Fibroblast of villous mesenchyme (primary cell): Measurements from ENCODE around the gene SH3GL3. TPM values are rescaled to one million over a fixed set of nuclear protein-coding genes. Genes with fewer than 3 reads are reported as not detected.

Experiments used
- DNase-seq: peaks from one replicate; pipeline ENCODE4 v3.0.0-alpha.2; 2010; ENCODE audit warnings: low read depth
- H3K4me3 ChIP-seq: 2 replicates; pipeline ENCODE4 v1.5.1; 2011; ENCODE audit warnings: low read depth, mild to moderate bottlenecking, low read length
- total RNA-seq: library from RNA; depleted of rRNA; stranded (reverse); fragments of >200 nt; gene quantifications from 2 replicates; pipeline ENCODE4 v1.2.3, GENCODE V29; 2012
- TF ChIP-seq, protein P1 (sequence below): IDR thresholded peaks from 2 replicates; pipeline ENCODE4 v1.5.1; 2012; ENCODE audit warnings: low read depth, mild to moderate bottlenecking, low read length; ENCODE audit not compliant: insufficient read depth

SH3GL3 gene
- total RNA-seq, 1 donor = under 0.01 TPM

DNA sequence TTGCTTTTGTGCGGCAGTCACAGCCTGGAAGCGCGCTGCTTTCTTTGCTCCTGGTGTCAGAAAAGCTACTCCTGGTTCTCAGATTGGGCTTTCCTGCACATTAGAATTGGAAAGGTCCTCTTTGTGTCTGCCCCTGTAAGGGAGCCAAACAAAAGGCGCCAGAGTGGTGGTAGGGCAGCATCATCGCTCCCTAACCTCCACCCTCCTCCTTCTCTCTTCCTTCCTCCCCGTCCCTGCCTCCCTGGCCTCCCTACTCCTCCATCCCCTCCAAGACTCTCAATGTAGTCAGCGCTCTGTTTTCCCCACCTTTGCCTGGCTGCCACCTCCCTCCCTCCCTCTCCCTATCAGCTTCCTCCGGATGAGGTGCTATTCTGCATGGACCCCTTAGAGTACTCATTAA, 65.3 kb downstream of the SH3GL3 start:
- TF ChIP-seq, protein P1, sequence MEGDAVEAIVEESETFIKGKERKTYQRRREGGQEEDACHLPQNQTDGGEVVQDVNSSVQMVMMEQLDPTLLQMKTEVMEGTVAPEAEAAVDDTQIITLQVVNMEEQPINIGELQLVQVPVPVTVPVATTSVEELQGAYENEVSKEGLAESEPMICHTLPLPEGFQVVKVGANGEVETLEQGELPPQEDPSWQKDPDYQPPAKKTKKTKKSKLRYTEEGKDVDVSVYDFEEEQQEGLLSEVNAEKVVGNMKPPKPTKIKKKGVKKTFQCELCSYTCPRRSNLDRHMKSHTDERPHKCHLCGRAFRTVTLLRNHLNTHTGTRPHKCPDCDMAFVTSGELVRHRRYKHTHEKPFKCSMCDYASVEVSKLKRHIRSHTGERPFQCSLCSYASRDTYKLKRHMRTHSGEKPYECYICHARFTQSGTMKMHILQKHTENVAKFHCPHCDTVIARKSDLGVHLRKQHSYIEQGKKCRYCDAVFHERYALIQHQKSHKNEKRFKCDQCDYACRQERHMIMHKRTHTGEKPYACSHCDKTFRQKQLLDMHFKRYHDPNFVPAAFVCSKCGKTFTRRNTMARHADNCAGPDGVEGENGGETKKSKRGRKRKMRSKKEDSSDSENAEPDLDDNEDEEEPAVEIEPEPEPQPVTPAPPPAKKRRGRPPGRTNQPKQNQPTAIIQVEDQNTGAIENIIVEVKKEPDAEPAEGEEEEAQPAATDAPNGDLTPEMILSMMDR = no peak
- no peak for DNase-seq

DNA sequence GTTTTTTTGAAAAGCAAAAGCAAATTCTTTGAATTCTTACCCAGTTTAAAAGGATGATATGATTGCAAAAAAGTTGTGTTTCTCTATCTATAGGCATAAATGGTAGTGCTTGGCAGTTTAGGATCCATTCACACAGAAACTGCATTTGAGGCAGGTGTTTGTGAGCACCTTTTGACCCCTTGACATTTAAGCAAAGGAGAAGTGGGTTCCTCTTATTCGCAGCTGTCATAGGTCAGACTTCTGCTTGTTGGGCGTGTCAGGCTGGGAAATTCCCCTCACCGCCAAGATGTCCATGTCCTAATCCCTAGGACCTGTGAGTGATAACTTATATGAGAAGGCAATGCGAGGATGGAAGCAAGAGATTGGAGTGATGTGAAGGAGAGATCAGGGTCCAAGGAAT, 67.4 kb downstream of the SH3GL3 start:
- no peak for DNase-seq
- TF ChIP-seq, protein P1 = no peak
- no peak overlapping the region for H3K4me3 ChIP-seq

More for the DNA sequence above, 65.3 kb downstream of the SH3GL3 start:
- H3K4me3 ChIP-seq = no peak overlapping the region

DNA sequence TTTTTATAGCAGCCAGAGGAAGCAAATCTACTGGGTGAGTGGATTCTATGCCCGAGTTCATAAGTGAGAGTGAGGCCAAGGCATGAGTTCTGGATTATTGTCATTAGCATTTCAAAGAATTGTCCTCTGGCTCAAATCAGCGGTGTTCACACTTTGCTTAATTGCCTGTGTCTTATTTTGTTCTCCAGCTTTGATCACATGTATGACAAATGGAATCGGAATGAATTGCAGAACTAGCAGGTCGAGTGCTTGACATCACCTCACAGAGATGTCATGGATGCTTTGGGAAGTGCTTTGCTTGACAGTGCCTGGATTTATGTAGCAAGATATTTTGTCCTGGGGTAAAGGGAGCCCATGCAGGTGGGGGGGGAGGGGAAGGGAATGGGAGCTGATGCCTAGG, 68.0 kb downstream of the SH3GL3 start:
- TF ChIP-seq, protein P1 = no peak
- no peak overlapping the region for H3K4me3 ChIP-seq
- DNase-seq = no peak

DNA sequence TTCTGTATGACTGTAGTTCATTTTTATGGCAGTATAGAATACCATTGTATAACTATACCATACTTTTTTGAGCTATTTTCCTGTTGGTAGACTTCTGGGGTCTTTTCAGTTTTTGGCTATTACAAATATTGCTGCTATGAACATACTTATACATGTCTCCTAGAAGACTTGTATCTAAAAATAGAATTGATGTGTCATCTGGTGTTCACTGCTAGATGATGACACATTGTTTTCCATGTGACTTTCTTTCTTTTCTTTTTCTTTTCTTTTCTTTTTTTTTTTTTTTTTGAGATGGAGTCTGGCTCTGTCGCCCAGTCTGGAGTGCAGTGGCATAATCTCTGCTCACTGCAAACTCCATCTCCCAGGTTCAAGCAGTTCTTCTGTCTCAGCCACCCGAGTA, 69.8 kb downstream of the SH3GL3 start:
- DNase-seq = no peak
- TF ChIP-seq, protein P1 = no peak
- no peak overlapping the region for H3K4me3 ChIP-seq

DNA sequence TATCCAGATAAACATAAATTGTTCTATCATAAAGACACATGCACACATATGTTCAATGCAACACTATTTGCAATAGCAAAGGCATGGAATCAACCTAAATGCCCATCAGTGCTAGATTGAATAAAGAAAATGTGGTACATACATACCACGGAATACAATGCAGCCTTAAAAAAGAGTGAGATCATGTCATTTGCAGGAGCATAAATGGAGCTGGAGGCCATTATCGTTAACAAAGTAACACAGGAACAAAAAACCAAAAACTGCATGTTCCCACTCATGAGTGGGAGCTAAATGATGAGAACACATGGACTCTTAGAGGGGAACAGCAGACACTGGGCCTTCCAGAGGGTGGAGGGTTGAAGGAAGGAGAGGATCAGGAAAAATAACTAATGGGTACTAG, 79.2 kb downstream of the SH3GL3 start:
- no peak for DNase-seq
- TF ChIP-seq, protein P1 = no peak
- H3K4me3 ChIP-seq = no peak overlapping the region

DNA sequence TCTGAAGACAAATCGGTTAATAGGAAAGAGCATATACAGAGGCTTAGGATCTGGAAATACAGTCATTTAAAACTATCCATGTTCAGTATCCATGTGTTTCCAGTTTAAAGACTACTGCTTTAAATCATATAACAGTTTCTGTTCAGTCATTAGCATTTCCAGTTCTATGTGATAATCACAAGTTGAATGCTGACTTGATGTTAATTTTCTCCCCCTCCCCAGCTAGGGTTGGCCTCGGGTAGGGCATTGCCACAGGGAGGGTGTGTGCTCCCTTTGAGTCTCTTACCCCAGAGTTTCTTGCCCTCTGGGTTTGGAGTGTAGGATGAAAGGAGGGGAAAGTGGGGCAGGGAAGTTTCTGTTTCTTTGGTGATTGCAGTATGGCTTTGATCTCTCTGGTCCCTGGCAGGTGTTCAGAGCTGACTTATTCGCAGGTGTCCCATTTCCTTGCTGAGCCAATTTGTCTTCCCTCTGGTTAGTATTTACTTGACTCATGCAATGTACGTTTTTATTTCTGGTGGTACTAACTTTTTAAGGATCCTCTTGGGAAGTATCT, 86.3 kb downstream of the SH3GL3 start:
- DNase-seq = no peak
- TF ChIP-seq, protein P1 = no peak

DNA sequence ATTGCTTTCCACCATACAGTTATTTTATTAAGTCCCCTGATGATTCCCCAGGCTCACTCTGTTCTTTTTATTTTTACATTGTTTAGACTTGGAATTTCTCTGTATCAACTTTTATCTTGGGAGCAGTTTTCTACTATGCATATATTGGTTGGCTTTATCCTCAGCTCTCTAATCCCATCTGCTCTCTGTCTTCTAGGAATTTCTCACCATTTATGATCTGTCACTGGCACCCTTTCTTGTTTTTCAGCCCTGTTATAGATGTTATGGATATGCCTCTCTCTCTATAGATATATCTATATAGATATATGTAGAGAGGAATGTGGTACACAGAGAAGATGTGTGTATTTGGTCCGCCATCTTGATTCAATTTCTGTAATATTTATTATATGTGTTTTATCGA, 90.5 kb downstream of the SH3GL3 start:
- no peak for DNase-seq
- TF ChIP-seq, protein P1 = no peak
- no peak overlapping the region for H3K4me3 ChIP-seq

More for the DNA sequence above, 86.3 kb downstream of the SH3GL3 start:
- no peak overlapping the region for H3K4me3 ChIP-seq
